Stimulated activated CD4-positive, alpha-beta T cell treated with anti-CD3 and anti-CD28 coated beads, Interleukin-15, amount 100 ng/mL, for 1 hour (primary cell): ENCODE results near the gene CREBL2.
"Not testable (repeated sequence)": the region's sequence is repeated elsewhere in the genome, so short reads cannot be mapped to it uniquely, and the experiment has no call there.

ENCODE experiments used
- DNase-seq, 2 donors: peaks; one replicate each; pipeline ENCODE4 v3.0.0-alpha.2; 2020; ENCODE audit warnings: low read depth in 1 of 2, low spot score in 1 of 2

CREBL2 gene

DNA sequence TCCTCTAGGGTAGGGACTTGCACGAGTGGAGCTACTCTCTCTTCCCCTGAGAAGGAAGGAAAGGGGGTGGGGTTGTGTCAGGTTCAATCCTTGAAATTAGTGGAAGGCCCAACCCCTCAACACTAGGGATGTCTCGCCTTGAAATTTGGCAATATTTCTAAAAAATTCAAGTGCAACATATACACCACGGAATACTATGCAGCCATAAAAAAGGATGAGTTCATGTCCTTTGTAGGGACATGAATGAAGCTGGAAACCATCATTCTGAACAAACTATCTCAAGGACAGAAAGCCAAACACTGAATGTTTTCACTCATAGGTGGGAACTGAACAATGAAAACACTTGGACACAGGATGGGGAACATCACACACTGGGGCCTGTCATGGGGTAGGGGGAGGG is 15.1 kb upstream of the CREBL2 start:
- not testable (repeated sequence) for DNase-seq

DNA sequence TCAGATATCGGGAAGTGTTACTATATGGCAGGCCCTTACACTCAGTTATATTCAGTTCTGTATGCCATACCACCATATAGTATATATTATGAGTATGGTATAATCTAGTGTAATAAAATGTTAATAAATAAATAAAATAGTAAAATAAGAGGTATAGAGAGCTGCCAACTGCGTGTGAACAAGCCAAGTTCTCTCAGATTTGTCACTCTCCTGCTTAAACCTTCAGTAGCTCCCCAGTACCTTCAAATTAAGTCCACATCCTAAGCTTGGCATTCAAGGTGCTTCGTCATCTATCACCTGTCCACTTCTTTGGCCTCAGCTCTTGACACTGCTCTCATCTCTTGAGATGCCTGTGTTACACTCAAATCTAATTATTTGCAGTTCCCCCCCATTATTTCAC is 12.8 kb upstream of the CREBL2 start:
- no peak for DNase-seq

GRCh38 chr12:12599750-12600643 is 11.7 kb upstream of the CREBL2 start:
- DNase-seq, result no peak

- DNase-seq, result no peak
Measured at GRCh38 chr12:12600659-12601058, 11.0 kb upstream of the CREBL2 start.

DNA sequence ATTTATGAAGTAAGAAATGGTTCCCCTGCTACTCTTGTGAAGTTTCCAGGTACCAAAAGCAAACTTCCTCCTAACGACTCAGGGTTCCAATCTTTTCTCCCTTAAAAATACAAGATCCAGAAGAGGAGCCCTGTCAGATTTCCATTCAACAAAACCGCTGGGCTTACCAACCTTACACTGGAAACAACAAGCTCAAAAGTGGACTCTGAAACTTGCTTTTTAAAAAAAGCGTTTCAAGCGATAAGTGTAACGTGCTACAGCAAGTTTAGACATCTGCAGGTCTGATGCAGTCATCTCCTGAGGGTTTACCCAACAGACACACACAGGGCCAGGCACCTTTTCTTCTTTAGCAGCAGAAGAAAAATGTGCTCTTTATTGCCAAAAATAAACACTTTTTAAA is 6.9 kb upstream of the CREBL2 start:
- DNase-seq, result no peak

DNA sequence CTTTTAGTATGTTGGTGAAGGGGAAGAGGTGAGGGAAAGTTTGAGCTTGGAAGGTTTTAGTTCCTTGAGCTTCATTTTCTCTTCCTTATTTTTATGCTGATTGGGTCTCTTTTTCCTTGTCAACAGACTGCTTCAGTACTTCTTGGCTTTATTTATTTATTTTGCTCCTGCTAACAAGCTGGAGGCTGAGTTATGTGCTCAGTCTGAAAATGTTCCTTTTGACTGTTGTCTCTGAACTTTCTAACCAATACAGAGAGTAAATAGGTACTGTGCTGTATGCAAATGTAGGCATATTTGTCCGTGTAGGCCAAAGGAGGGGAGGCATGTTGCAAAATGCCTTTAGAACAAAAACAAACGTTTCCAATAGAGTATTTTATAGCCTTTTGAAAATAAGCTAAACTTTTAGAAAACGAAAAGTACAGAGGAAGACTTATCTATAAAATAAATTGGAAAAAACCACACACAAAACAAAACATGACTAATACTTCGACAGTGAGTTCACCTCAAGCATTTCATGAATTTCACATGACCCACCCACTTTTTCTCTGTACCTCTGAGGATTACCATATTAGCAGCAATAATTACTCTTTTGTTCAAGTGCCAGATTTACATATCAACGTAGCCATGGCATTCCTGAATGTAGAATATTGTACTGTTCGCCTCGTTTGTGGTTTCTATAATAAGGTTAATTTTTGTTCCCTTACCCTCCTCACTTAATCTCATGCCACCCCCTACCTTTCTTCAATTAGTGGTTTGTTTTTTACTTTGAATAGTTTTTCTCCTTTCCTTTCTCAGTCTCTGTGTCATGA is 4.7 kb upstream of the CREBL2 start:
- no peak for DNase-seq

GRCh38 chr12:12608557-12608957 is 3.1 kb upstream of the CREBL2 start:
- no peak for DNase-seq

GRCh38 chr12:12609692-12610091 is 2.0 kb upstream of the CREBL2 start:
- DNase-seq, result no peak

GRCh38 chr12:12610711-12611110 is 965 bp upstream of the CREBL2 start:
- DNase-seq, result no peak

DNA sequence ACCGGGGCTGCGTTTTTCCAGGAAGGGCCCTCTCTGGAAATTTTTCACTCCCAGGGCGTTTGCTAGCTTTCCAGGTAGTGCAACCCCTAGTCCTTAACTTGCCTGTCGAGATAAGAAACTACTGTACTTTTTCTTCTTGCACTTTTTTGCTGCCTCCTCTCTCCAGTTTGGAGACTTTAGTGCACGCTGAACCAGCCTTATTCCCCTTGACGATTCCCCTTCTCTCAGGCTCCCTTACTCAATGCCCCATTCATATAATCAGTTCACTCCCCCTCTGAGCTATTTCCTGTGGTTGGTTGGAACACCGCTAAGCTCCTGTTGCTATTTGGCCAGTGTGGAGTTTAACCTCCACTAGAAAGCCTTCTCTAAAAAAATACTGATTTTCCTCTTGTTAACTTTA is 682 bp downstream of the CREBL2 start:
- no peak for DNase-seq

DNA sequence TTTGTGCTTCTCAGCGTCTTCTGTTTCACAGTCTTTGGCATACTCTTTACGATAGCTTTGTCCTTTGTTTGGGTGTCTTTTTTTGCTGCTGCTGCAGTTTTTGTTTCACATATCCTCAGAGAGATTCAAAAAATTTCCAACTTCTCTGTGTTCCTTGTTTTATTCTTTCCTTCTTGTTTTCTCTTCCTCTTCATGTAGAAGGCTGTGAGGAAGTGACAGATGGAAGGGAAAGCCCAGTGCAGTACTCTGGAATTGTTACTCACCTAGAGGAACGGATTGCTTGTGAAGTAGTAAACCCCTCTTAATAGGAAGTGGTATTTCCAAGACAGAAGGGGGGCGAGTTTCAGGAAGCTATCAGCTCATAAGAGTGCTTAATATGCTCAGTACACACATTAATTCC is 1.7 kb downstream of the CREBL2 start:
- no peak for DNase-seq

- no peak for DNase-seq
Measured at GRCh38 chr12:12614342-12614741, 2.7 kb downstream of the CREBL2 start.

- no peak for DNase-seq
Measured at GRCh38 chr12:12616512-12617310, 5.0 kb downstream of the CREBL2 start.

GRCh38 chr12:12618064-12618463 is 6.4 kb downstream of the CREBL2 start:
- DNase-seq, result not testable (repeated sequence)

- DNase-seq, result no peak
Measured at GRCh38 chr12:12620730-12621315, 9.1 kb downstream of the CREBL2 start.

- no peak for DNase-seq
Measured at GRCh38 chr12:12622418-12622817, 10.7 kb downstream of the CREBL2 start.

DNA sequence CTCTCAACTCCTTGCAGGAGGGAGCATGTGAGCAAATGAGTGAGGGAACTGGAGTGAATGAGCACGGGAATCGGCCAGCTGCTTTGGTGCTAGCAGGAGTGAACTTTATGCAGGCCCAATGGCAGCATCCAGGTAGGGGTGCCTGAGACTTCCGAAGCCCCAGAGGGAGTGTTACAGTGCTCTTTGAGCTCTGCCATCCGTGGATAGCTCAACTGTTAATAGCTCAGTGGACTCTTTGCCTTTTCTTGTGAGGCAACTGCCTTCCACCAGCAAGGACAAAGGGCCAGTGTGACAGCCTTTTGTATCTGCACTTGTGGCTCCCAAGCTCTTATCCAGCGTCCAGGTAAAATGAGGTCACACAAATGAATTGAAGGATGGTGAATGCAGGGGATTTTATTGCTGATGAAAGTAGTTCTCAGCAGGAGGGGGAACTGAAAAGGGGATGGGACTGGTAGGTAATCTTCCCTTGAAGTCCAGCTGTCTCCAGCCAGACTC is 12.9 kb downstream of the CREBL2 start:
- DNase-seq, result no peak

- no peak for DNase-seq
Measured at GRCh38 chr12:12626471-12626870, 14.8 kb downstream of the CREBL2 start.

DNA sequence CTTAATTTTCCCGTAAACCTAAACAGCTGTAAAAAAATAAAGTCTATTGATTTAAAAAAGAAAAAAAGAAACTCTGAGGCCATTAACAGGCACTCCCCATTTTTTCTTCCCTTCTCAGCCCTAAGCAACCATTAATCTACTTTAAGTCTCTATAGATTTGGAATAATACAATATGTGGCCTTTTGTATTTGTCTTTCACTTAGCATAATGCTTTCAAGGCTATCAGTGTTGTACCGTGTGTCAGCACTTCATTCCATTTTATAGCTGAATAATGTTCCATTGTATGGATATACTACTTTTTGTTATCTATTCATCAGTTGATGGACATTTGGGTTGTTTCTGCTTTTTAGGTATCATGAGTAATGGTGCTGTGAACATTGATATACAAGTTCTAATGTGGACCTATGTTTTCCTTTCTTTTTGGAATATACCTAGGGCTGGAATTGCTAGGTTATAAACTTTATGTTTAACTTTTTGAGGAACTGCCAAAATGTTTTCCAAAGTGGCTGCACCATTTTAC is 15.7 kb downstream of the CREBL2 start:
- no peak for DNase-seq

DNA sequence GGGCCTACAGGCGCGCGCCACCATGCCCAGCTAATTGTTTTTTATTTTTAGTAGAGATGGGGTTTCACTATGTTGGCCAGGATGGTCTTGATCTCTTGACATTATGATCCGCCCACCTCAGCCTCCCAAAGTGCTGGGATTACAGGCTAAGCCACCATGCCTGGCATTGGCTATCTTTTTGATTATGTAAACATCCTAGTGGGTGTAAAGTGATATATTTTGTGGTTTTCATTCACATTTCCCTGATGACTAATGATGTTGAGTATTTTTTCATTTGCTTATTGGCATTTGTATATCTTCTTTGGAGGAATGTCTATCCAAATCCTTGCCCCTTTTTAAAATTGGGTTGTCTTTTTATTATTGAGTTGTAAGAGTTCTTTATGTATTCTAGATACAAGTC is 16.3 kb downstream of the CREBL2 start:
- DNase-seq, result no peak

GRCh38 chr12:12630850-12631249 is 19.2 kb downstream of the CREBL2 start:
- no peak for DNase-seq
